CD4-positive, alpha-beta T cell treated with Interleukin-4 for 1 hour (primary cell): ENCODE data around the gene SOX21.

Experiments
- DNase-seq, 2 donors: peaks; one replicate each; pipeline ENCODE4 v3.0.0-alpha.2; 2020 to 2022

The SOX21 gene

DNA sequence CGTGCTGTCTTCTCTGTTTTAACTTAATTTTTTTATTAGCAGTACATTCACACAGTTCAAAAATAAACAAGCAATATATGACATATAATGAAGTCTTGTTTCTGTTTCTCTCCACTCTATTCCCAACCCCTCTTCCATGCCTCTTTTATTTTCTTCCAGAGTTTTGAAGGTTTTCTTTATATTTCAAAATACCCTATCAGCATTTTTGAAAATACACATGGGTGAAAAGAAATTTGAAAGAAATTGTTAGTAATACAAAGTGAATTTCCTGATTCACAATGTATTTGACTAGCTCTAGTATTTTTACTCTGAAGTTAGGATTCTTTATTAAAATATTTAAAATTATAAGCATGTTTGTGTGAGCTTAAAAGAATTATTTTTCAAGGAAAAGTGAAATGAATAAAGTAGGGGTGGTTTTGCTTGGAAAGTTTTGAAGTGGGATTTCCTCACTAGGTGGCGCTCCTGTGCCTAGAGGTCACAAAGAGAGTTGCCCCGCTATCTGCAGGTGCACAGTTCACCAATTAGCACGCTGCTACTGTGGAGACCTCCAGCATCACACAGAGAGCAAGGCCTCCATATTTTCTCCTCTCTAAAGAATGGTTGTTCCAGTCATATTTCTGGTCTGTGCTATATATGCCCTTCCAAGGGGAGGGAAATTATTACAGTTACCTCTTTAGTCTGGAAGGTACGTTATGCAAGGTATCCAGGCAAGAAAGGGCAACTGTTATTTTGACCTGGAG lies 37.6 kb downstream of the SOX21 start:
- DNase-seq: peak; percentile 12 to 38

DNA sequence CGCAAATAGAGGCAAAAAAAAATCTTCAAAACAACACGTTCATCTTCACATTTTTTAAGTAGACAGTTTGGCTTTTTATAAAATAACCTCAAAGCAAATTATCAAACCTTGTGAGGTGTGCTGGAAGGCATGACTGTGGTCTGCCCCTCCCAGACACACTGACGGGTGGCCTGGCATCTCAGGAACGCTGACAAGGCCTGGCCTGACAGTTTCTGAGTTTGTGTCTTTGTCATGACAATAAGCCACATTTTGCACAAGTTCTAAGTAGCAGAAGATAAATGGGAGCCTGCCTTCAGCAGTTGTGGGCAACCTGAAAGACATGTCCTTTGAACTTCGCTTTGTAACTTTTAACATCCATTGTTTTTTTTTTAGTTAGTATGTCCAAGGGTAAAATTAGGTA lies 38.5 kb downstream of the SOX21 start:
- no peak for DNase-seq

DNA sequence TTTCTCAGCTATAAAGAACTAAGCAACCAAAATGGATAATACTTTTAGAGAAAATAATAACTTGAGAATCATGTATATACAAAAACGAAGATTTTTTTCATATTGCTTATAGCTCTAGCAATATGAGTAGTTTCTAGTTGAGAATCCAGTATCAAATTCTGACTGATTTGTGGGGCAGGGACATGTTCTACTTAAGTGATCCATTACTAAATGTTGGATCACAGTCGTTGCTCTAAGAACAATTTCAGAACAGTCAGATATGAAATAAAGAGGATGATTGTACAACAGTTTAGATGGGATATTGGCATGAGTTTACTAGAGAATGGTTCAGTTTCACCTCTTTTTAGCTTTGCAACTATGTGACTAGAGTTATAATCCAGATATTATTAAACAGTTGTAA lies 39.9 kb downstream of the SOX21 start:
- no peak for DNase-seq

DNA sequence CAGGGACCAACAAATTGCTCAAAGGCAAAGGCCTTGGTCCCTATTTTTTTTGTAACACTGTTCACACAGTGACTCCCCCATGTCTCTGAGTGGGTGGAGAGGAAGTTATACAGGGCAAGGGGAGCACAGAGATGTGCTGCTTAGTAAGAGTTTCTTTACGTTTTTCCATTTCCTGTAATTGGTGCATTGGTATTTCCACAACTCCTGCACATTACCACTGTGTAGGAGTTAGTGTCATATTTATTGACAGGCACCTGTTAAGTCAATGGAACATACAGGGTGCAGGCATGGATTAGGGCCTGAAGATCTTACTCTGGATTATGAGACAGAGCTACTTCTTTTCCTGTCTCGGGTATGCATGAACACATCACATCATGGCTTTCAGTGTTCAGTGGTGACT lies 45.2 kb downstream of the SOX21 start:
- no peak for DNase-seq

DNA sequence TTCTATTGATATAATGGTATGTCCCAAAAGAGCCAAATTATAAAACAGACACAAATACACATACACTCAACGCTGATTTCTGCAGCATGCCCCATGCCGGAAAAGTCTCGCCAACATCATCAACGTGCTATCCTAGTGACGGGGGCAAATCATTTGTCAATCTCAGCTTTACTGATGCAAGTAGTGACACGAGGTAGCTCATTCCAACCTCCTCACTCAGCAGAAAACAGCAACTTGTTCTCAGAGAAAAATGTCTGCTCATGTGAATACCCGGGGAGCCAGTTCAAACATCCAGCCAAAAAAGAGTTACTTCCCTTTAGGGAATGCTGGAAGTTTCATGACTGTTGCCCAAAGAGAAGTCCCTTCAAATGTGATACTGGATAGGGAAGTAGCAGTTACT lies 46.3 kb downstream of the SOX21 start:
- no peak for DNase-seq

DNA sequence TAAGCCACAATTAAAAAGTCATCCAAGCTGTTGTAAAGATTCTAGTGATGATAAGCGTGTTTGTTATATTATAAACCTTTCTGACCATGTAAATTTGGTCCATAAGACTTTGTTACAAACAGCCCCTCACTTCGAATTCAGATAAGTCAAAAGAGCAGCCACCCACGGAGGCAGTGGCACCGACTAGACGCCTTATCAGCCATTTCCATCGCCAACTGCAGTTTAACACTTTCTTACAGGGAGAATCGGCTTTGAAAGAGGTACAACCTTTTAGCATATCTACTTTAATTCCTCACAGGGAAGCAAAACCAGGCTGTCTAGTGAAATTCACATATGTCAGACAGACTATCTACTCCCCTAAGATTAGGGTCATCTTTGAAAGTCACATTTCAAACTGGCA lies 47.5 kb downstream of the SOX21 start:
- DNase-seq: no peak

DNA sequence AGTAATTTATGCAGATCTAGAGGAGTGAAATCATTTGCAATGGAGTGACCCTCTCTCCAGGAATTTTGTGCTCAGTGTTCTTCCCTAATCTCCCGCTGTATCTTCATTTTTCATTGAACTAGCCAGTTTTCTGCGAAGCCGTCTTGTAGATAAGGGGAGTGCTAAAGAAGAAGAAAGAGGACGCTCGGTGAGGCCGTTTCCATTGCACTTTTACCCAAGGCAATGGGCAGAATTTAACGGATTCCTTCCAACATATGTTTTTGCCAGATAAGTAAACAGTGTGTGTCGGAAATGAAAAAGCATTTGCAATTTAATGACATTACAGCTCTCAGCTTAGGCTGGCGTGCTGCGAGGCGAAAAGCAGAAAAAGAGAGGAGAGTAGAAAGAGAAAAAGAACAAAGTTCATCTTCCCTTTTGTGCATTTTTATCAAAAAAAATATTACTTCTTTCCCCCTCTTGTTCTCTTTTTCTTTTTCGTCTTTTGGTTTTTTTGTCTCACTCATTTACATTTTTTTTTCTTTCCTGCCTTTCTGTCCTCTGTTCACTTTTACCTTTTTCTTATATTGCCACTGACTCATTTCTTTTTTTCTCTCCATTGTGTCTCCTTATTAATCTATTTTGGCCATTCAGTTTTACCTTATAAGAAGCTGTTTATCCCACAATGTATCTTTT lies 49.9 kb downstream of the SOX21 start:
- DNase-seq: no peak

DNA sequence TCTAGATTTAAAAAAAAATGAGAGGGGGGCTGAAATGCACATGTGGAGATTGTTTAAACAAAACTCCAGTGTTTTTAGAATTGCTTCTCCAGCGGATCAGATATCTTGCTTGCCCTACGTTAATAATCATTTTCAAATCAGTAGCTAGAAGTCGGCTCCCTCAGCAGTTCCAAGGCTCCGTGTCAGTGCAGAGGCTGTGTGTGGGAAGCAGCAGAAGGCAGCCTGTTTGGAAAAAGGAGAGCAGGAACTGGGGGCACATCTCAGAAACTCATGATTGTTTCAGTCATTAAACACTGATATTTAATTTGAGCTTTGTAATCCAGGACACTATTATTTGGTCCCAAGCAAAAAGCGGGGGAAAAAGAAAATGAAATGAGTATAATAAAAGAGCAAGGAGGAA lies 50.9 kb downstream of the SOX21 start:
- no peak for DNase-seq

DNA sequence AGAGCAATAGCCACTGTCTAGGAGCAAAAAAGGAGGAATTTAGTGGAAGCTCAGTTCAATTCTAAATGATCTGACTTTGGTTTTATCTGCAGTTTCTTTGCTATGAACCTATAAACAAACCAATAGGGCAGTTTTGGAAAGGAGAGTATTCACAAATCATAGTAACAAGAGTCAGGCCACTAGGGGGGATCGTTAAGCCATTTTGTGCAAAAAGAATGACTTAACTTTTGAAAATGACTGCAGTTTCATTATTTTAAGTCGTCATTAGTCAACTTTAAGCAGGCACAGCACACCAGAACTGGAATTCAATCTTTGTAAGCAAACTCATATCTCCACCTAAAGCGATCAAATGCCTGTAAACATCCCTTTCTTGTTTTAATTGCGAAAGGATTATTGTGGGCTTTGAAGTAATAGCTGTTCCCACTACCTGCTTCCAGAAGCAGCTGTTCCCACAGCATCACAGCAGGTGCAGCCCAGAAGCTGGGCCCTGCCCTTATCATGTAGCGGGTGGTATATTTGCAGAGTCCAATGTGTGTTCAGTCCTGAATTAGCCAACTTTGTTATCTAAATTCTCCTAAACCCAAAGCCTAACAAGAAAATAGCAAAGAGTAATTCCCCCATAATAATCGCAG lies 51.5 kb downstream of the SOX21 start:
- no peak for DNase-seq
